ENCODE measurements around the gene ZFP92. TPM values are rescaled to one million over a fixed set of nuclear protein-coding genes. Genes with fewer than 3 reads are reported as not detected.
A peak's percentile ranks its signal among the peaks of the same experiment; 100 is the strongest.

ZFP92 gene
- total RNA-seq, 4 donors from 2014 or later: 0.26 to 0.38 (median 0.30) TPM; not detected in 1

DNA sequence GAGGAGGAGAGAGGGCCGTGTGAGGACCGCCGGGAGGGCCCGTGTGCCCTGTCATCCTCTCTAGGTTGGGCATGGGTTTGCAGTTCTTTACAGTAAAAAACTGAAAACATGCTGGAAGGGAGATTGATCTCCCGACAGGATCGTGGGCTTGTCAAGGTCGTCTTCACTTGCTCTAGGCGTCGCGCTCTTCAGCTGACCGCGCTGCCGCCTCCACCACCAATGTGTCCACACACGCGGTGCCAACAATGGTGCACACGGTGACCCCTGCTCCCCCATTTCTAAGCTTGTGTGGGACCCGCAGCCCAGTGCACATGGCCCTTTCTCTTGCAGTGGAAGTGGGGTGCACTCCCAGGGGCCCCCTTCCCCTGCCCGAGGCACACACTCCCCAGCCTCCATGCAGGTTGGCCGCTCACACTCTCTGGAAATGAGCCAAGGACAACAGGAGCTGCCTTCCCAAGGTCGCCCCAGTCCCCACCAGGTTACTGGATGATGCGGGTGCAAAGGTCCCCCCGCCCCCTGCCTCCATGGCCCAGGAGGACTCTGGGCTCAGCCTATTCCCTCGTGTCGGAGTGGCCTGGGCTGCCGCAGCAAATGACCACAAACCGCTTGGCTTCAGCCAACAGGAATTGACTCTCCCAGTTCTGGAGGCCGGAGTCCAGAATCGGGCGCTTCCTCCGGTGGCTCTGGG is 1.7 kb upstream of the ZFP92 start:
- no peaks in the 10 kb centered on the region for H3K36me3 ChIP-seq
- 84% methylated on average over 26 of the region's 30 CpGs for WGBS
- H3K9me3 ChIP-seq: no peaks in the 10 kb centered on the region
- no peak overlapping the region for H3K27ac ChIP-seq
- H3K27me3 ChIP-seq: no peaks in the 10 kb centered on the region
- TF ChIP-seq EP300 (IDR thresholded peaks at IDR 0.05) (no peak), POLR2A (IDR thresholded peaks at IDR 0.05) (no peak), POLR2AphosphoS5 (IDR thresholded peaks at IDR 0.05) (no peak)
- TF ChIP-seq, protein P1, sequence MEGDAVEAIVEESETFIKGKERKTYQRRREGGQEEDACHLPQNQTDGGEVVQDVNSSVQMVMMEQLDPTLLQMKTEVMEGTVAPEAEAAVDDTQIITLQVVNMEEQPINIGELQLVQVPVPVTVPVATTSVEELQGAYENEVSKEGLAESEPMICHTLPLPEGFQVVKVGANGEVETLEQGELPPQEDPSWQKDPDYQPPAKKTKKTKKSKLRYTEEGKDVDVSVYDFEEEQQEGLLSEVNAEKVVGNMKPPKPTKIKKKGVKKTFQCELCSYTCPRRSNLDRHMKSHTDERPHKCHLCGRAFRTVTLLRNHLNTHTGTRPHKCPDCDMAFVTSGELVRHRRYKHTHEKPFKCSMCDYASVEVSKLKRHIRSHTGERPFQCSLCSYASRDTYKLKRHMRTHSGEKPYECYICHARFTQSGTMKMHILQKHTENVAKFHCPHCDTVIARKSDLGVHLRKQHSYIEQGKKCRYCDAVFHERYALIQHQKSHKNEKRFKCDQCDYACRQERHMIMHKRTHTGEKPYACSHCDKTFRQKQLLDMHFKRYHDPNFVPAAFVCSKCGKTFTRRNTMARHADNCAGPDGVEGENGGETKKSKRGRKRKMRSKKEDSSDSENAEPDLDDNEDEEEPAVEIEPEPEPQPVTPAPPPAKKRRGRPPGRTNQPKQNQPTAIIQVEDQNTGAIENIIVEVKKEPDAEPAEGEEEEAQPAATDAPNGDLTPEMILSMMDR (IDR thresholded peaks at IDR 0.05): no peak
- peaks cover 18% of the 10 kb centered on the region for H3K4me1 ChIP-seq
- no peak for DNase-seq (ENCODE audit: low spot score in 2 of 2)
- no peak overlapping the region for H3K4me3 ChIP-seq

DNA sequence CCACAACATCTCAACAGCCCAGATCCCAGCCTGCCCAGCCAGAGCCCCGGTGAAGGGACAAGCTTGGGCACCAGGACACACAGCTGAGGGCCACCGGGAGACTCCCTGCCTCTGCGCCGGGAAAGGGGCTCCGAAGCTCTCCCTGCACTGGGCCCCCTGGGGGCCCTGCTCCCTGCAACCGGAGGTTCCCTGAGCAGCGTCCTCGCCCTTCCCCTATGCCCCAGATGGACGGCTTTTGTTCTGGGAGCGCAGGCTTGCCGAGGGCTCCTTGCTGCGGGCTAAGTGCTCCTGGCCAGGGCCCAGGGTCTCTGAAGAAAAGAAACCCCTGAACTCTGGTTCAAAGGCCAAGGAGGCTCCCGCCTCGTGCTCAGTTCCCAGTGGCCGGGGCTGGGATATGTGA is 899 bp upstream of the ZFP92 start:
- Histone ChIP-seq H3K4me1 (peaks cover 18% of the 10 kb centered on the region), H3K27me3 (no peaks in the 10 kb centered on the region), H3K9me3 (no peaks in the 10 kb centered on the region), H3K36me3 (no peaks in the 10 kb centered on the region), H3K27ac (no peak overlapping the region), H3K4me3 (no peak overlapping the region)
- DNase-seq (ENCODE audit: low spot score in 2 of 2): no peak
- 77% methylated on average over 9 of the region's 15 CpGs for WGBS
- no peak for TF ChIP-seq EP300 (IDR thresholded peaks at IDR 0.05)
- TF ChIP-seq POLR2A (IDR thresholded peaks at IDR 0.05): no peak
- TF ChIP-seq POLR2AphosphoS5 (IDR thresholded peaks at IDR 0.05): no peak
- TF ChIP-seq, protein P1 (IDR thresholded peaks at IDR 0.05): no peak

DNA sequence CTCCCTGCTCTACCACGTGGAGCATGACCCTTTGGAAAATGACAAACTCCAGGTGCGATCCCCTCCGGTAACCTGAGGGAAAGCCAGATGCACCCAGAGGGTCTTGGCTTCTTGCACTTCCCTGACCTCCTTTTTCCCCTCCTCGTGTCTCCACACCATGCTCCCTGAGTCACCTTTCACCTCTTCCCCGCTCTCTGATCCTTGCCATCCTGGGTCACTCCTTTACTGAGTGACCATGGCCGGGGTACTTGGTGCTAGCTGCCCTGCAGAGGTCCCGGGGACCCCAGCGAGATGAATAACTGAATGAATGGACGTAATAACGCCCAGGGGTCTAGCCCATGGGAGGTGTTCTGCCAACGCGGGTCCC is 401 bp upstream of the ZFP92 start:
- H3K36me3 ChIP-seq: no peaks in the 10 kb centered on the region
- H3K4me3 ChIP-seq: peak overlapping the region; percentile 47
- DNase-seq (ENCODE audit: low spot score in 2 of 2): no peak
- no peaks in the 10 kb centered on the region for H3K9me3 ChIP-seq
- WGBS: 73% methylated on average over 5 of the region's 12 CpGs
- H3K27ac ChIP-seq: no peak overlapping the region
- peaks cover 18% of the 10 kb centered on the region for H3K4me1 ChIP-seq
- TF ChIP-seq POLR2A (IDR thresholded peaks at IDR 0.05): no peak
- TF ChIP-seq, protein P1 (IDR thresholded peaks at IDR 0.05): no peak
- TF ChIP-seq EP300 (IDR thresholded peaks at IDR 0.05): no peak
- TF ChIP-seq POLR2AphosphoS5 (IDR thresholded peaks at IDR 0.05): no peak
- H3K27me3 ChIP-seq: no peaks in the 10 kb centered on the region

DNA sequence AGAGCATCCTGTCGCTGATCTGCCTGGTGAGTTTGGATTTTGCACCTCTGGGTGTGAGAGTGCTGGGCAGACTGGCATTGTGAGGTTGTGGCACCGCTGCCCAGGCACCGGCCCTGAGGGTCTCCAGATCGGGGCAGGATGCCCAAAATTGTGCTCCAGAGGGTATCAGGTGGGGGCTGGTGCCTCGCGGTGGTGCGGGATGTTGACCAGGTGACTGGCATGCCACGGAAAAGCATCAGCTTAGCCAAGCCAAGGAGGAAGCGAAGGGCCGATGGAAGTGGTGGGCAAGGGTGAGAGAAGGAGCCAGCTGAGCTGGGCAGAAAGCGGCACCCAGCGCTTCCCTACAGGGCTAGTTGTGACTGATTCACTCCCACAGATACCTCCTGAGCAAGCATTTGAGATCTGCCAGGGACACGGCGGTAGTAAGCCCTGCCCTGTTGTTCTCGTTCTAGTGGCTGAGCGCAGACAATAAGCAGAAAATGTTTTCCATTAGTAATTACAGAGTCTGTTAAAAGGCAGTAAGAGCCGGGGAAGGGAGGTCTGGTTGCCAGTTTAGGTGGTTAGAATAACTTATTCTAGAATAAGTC is 809 bp downstream of the ZFP92 start:
- 60% methylated on average over 17 of the region's 17 CpGs for WGBS
- TF ChIP-seq POLR2A (IDR thresholded peaks at IDR 0.05) (no peak), EP300 (IDR thresholded peaks at IDR 0.05) (no peak), POLR2AphosphoS5 (IDR thresholded peaks at IDR 0.05) (no peak)
- TF ChIP-seq, protein P1 (IDR thresholded peaks at IDR 0.05): no peak
- Histone ChIP-seq H3K4me1 (peaks cover 18% of the 10 kb centered on the region), H3K4me3 (peak overlapping the region; percentile 47), H3K27me3 (no peaks in the 10 kb centered on the region), H3K36me3 (no peaks in the 10 kb centered on the region), H3K9me3 (no peaks in the 10 kb centered on the region), H3K27ac (no peak overlapping the region)
- no peak for DNase-seq (ENCODE audit: low spot score in 2 of 2)
